ENCODE data around the gene LARP1B. TPM values are rescaled to one million over a fixed set of nuclear protein-coding genes. Genes with fewer than 3 reads are reported as not detected.

The LARP1B gene
- total RNA-seq, 1 experiment from 2014 or later = 31.1 TPM

GRCh38 chr4:128249787-128250668, 188.9 kb downstream of the LARP1B start:
- Histone ChIP-seq H3K27me3 (ENCODE audit: insufficient read depth, low read length) (no peaks in the 10 kb centered on the region), H3K36me3 (ENCODE audit: control insufficient read depth in 1 of 2, insufficient read depth in 2 of 2, low read length in 2 of 2) (no peaks in the 10 kb centered on the region), H3K9me3 (ENCODE audit: control insufficient read depth in 1 of 2, insufficient read depth in 1 of 2, low read depth in 1 of 2, low read length in 2 of 2) (peaks cover 0 to 6% of the 10 kb centered on the region in 2 experiments; a peak in 1 of 4 replicates), H3K9me2 (ENCODE audit: insufficient read depth) (no peaks in the 10 kb centered on the region), H3K9ac (ENCODE audit: low read length) (no peak overlapping the region), H3K79me2 (ENCODE audit: insufficient read depth, low read length) (no peaks in the 10 kb centered on the region), H3K27ac (ENCODE audit: low read depth, low read length) (no peak overlapping the region), H2AFZ (ENCODE audit: low read depth, low read length, poor library complexity, severe bottlenecking) (no peak overlapping the region), H3K4me1 (ENCODE audit: control insufficient read depth in 1 of 2, insufficient read depth in 2 of 2, low read length in 2 of 2) (no peaks in the 10 kb centered on the region), H3K4me3 (replicated peaks in 1 of 2; ENCODE audit: low read depth in 1 of 2, low read length in 2 of 2) (no peak overlapping the region), H4K20me1 (ENCODE audit: insufficient read depth) (no peaks in the 10 kb centered on the region), H3K4me2 (ENCODE audit: low read length) (no peak overlapping the region)
- ChIA-PET POLR2A (no interaction called here), RAD21 (ENCODE audit: low non-redundant PET in 1 of 2, low total read pairs in 2 of 2, uncharacterized antibody in 2 of 2, unreplicated experiment in 2 of 2) (no interaction called here), CTCF (no interaction called here)
- BruUV-seq (replicated peaks) = no TSS peak
- DNase-seq (ENCODE audit: low read depth, low spot score) (peak; percentile 18), ATAC-seq (no peak)
- intact Hi-C loops (cut with micrococcal nuclease) = no loop called here
- TF ChIP-seq CBX3 (IDR thresholded peaks at IDR 0.05; ENCODE audit: low read depth) (peak; percentile 72; the same call in 1 of the 2 replicates), ELF1 (IDR thresholded peaks at IDR 0.05; ENCODE audit: borderline replicate concordance, low read depth) (no peak)

GRCh38 chr4:128255906-128256305, 194.8 kb downstream of the LARP1B start:
- H3K4me1 ChIP-seq (ENCODE audit: control insufficient read depth in 1 of 2, insufficient read depth in 2 of 2, low read length in 2 of 2) = no peaks in the 10 kb centered on the region
- ATAC-seq (no peak), DNase-seq (ENCODE audit: low read depth, low spot score) (no peak)
- H2AFZ ChIP-seq (ENCODE audit: low read depth, low read length, poor library complexity, severe bottlenecking) = no peak overlapping the region
- no peaks in the 10 kb centered on the region for H3K9me3 ChIP-seq (ENCODE audit: control insufficient read depth in 1 of 2, insufficient read depth in 1 of 2, low read depth in 1 of 2, low read length in 2 of 2)
- H4K20me1 ChIP-seq (ENCODE audit: insufficient read depth) = no peaks in the 10 kb centered on the region
- no peak overlapping the region for H3K4me2 ChIP-seq (ENCODE audit: low read length)
- H3K79me2 ChIP-seq (ENCODE audit: insufficient read depth, low read length) = no peaks in the 10 kb centered on the region
- H3K27me3 ChIP-seq (ENCODE audit: insufficient read depth, low read length) = no peaks in the 10 kb centered on the region
- H3K27ac ChIP-seq (ENCODE audit: low read depth, low read length) = no peak overlapping the region
- ChIA-PET RAD21 (ENCODE audit: low non-redundant PET in 1 of 2, low total read pairs in 2 of 2, uncharacterized antibody in 2 of 2, unreplicated experiment in 2 of 2) (no interaction called here), CTCF (no interaction called here), POLR2A (no interaction called here)
- no peak for TF ChIP-seq YY1 (IDR thresholded peaks at IDR 0.05; ENCODE audit: extremely low read depth, insufficient replicate concordance, low read depth, low read length)
- H3K9me2 ChIP-seq (ENCODE audit: insufficient read depth) = no peaks in the 10 kb centered on the region
- H3K9ac ChIP-seq (ENCODE audit: low read length) = no peak overlapping the region
- no peak overlapping the region for H3K4me3 ChIP-seq (replicated peaks in 1 of 2; ENCODE audit: low read depth in 1 of 2, low read length in 2 of 2)
- intact Hi-C loops (cut with micrococcal nuclease) = no loop called here
- H3K36me3 ChIP-seq (ENCODE audit: control insufficient read depth in 1 of 2, insufficient read depth in 2 of 2, low read length in 2 of 2) = no peaks in the 10 kb centered on the region
- BruUV-seq (replicated peaks) = no TSS peak
